Astrocyte of the cerebellum (primary cell): ENCODE measurements around the gene CACNA2D3.

Source experiments
- DNase-seq: peaks from one replicate; pipeline ENCODE4 v3.0.0-alpha.2; 2011; ENCODE audit warnings: low read depth
- H3K4me3 ChIP-seq: 2 replicates; pipeline ENCODE4 v1.5.1; 2011; ENCODE audit warnings: mild to moderate bottlenecking, low read depth, low read length, moderate library complexity
- in situ Hi-C: cut with HindIII; loops from 2 replicates; pipeline ENCODE4 v1.10.0; 2017; ENCODE audit warnings: low sequenced_read_pairs
- TF ChIP-seq, protein P1 (sequence below): IDR thresholded peaks from 2 replicates; pipeline ENCODE4 v1.5.1; 2012; ENCODE audit warnings: low read length, low read depth, moderate library complexity, mild to moderate bottlenecking; ENCODE audit errors: missing control alignments

Gene CACNA2D3

DNA sequence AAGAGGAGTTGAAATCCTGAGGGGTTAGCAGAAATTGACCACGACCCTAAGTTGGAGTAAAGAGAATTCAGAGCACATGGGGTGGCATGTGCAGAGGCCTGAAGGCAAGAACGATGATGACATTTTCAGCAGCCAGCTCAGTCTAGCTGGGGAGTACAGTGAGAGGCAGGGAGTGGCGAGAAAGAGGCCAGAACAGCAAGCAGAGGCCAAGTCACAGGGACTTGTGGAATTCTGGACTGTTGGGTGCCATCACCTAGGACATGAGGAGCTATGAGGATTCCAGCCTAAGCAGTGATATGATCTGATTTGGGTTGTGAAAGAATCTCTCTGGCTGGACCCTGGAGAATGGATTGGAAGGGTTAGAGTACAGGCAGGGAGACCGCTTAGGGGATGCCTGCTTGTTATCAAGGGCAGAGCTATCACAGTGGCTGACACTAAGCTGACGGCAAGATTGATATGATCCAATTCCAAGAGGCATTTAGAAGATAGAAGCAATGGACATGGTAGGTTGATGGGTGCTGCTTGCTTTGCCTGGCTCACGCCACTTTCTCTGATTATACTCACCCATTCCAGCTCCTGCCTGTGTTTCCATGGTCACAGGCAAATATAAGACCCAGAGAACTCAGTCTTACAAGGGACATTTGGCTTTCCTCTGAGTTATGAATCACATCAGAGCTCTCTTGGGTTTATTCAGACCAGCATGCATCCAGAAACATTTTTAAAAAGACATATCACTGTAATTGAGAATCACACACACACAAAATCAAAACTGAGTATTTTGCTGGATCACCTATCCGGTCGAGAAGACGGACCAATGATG lies 739.1 kb downstream of the CACNA2D3 start:
- DNase-seq: no peak
- in situ Hi-C loops: loop anchor here (25.0 kb wide), 2 partner anchors 626 to 876 kb away; partner anchors contain the start of gene WNT5A
- no peak overlapping the region for H3K4me3 ChIP-seq
- TF ChIP-seq, protein P1, sequence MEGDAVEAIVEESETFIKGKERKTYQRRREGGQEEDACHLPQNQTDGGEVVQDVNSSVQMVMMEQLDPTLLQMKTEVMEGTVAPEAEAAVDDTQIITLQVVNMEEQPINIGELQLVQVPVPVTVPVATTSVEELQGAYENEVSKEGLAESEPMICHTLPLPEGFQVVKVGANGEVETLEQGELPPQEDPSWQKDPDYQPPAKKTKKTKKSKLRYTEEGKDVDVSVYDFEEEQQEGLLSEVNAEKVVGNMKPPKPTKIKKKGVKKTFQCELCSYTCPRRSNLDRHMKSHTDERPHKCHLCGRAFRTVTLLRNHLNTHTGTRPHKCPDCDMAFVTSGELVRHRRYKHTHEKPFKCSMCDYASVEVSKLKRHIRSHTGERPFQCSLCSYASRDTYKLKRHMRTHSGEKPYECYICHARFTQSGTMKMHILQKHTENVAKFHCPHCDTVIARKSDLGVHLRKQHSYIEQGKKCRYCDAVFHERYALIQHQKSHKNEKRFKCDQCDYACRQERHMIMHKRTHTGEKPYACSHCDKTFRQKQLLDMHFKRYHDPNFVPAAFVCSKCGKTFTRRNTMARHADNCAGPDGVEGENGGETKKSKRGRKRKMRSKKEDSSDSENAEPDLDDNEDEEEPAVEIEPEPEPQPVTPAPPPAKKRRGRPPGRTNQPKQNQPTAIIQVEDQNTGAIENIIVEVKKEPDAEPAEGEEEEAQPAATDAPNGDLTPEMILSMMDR: no peak

DNA sequence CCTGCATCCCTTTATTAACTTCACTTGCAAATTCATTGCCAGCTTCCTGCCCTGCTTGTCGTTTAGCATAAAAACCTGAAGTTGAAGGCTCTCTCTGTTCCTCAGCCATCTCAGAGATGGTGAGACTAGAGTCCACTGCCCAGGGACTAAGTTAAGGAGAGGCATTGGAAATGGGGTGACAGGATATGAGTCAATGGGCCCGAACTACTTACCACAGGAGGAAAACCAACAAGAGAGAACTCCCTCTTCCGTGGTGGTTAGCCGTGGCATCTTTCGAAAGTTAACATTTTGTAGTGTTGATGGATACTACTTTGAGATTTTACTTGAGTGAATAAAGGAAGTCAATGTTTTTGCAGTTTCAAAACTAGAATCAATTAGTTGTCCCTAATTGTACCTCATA lies 740.2 kb downstream of the CACNA2D3 start:
- no peak for DNase-seq
- TF ChIP-seq, protein P1: no peak
- H3K4me3 ChIP-seq: no peak overlapping the region
- in situ Hi-C loops: loop anchor here (25.0 kb wide), 2 partner anchors 625 to 875 kb away; partner anchors contain the start of gene WNT5A

DNA sequence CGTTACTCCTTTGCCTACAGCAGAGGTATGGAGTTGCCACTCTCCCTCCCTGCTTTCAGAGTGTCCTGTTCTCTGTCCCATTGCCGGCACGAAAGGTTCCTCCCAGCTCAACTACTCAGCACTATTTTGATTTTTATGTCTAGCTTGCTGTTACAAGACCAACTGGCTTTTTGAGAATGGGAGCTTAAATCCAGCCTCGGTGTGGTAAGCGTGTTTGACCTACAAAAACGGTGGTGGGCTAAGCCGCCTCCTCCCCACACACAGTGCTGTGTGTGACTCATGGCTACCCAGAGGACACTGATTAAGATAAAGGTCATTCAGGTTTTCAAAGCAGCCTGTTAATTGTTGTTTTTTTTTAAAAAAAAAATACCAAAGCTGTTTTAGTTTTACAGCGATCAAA lies 741.0 kb downstream of the CACNA2D3 start:
- in situ Hi-C loops: loop anchor here (25.0 kb wide), 2 partner anchors 624 to 874 kb away; partner anchors contain the start of gene WNT5A
- TF ChIP-seq, protein P1: no peak
- no peak for DNase-seq
- no peak overlapping the region for H3K4me3 ChIP-seq

DNA sequence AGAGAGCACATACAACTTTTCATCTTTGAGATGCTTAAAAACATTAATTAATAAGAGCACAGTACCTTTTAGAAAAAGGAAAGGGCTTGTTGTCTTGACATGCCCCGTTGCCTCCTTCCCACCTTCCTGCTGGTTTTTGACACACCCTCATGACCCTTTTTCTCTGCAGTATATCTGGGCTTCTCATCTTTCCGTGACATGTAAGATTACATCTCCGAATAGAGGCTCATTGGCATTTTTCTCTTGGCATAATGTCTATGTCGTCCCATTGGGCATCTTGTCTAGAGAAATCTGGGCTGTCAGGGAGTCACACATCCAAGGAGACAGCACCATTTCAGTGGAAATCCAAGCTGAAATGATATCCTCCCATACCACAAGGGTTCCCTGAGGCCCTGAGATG lies 741.4 kb downstream of the CACNA2D3 start:
- in situ Hi-C loops: loop anchor here (25.0 kb wide), 2 partner anchors 624 to 874 kb away; partner anchors contain the start of gene WNT5A
- no peak for DNase-seq
- TF ChIP-seq, protein P1: no peak
- no peak overlapping the region for H3K4me3 ChIP-seq

DNA sequence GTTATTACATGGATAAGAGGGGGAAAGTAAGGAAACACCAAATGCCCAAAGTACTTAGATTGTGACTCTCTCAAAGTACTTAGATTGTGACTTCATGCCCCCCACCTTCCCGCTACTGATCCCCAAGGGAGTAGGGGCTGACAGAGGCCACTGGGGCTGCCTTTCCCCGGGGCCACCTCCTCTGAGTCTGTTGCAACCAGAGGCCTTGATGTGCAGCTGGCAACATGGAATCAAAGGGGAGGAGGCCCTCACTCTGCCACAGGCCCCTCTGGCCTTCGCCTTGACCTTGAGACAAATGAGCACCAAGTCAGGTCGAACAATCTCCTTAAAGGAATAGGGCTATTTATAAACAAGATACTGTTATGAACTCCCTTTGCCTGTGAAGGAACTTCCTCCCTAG lies 743.0 kb downstream of the CACNA2D3 start:
- DNase-seq: no peak
- TF ChIP-seq, protein P1: no peak
- in situ Hi-C loops: loop anchor here (25.0 kb wide), 2 partner anchors 622 to 872 kb away; partner anchors contain the start of gene WNT5A
- H3K4me3 ChIP-seq: no peak overlapping the region

DNA sequence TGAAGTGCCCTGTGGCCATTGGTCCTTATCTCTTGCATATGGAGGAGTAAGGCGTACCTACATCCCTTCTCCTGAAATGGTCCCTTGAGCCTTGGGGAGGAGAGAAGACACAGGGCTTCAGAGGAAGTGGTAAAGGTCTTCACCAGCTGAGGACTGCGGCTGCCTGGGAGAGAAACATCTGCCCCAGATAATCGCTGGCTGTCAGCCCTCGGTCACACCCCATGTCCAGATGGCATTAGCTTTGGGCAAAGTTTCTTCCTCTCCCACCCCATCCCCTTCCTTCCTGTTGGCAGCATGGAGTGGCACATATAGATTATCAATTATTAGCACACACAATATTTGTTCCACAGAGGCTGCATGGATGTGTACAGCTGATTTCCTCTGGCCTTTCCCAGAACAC lies 743.9 kb downstream of the CACNA2D3 start:
- in situ Hi-C loops: loop anchor here (25.0 kb wide), 2 partner anchors 621 to 871 kb away; partner anchors contain the start of gene WNT5A
- no peak overlapping the region for H3K4me3 ChIP-seq
- no peak for DNase-seq
- TF ChIP-seq, protein P1: no peak
